Endothelial cell of umbilical vein (primary cell): ENCODE results near the gene NFIA. TPM values are rescaled to one million over a fixed set of nuclear protein-coding genes. Genes with fewer than 3 reads are reported as not detected.

Experiments
- BruUV-seq: library from RNA; stranded (reverse); fragments of 400-500 nt; replicated peaks from 2 replicates; lab custom pipeline; 2021; lab: Mats Ljungman, UMichigan
- CTCF ChIA-PET: fragments of 300-600, 350-600 bp; sonication (Branson Sonifier 250); formaldehyde crosslinking; loops from one replicate; lab custom pipeline; 2021; ENCODE audit warnings: antibody characterized with exemption, inconsistent platforms; lab: Charles Lee
- POLR2A ChIA-PET: fragments of 300-600, 350-600 bp; sonication (Branson Sonifier 250); formaldehyde crosslinking; loops from one replicate; lab custom pipeline; 2021; ENCODE audit warnings: antibody characterized with exemption, inconsistent platforms; lab: Charles Lee
- DNase-seq: peaks from one replicate; pipeline ENCODE4 v3.0.0-alpha.2; 2011; ENCODE audit warnings: low read depth, low spot score
- FAIRE-seq: peaks from 2 replicates; lab custom pipeline; 2011; peaks lifted over from hg19 to GRCh38; lab: Jason Lieb, UNC
- H2AFZ ChIP-seq: 2 replicates; pipeline ENCODE4 v1.6.0; 2012; ENCODE audit warnings: low read depth, low read length, control low read depth, inconsistent platforms
- H3K27ac ChIP-seq: 2 replicates; pipeline ENCODE4 v1.5.1; 2011; ENCODE audit warnings: low read depth, mild to moderate bottlenecking, control low read depth, low read length, moderate library complexity; ENCODE audit not compliant: insufficient read depth
- H3K27me3 ChIP-seq, 2 experiments: 2 replicates each; pipeline versions ENCODE4 v1.6.0 to v1.6.1; 2011; ENCODE audit warnings: low read length in 2 of 2, mixed read lengths in 1 of 2; ENCODE audit not compliant: control insufficient read depth in 2 of 2, insufficient read depth in 2 of 2
- H3K36me3 ChIP-seq, 2 experiments: 2 replicates in 1 of 2; 3 replicates in 1 of 2; pipeline ENCODE4 v1.5.1; 2011; ENCODE audit warnings: low read length in 2 of 2, mild to moderate bottlenecking in 1 of 2, moderate library complexity in 1 of 2; ENCODE audit not compliant: control insufficient read depth in 2 of 2, insufficient read depth in 2 of 2; ENCODE audit errors: extremely low read depth in 1 of 2
- H3K4me1 ChIP-seq: 3 replicates; pipeline ENCODE4 v1.5.1; 2011; ENCODE audit warnings: mild to moderate bottlenecking, low read length; ENCODE audit not compliant: control insufficient read depth, insufficient read depth; ENCODE audit errors: extremely low read depth
- H3K4me2 ChIP-seq: 2 replicates; pipeline ENCODE4 v1.6.1; 2011; ENCODE audit warnings: low read length, control low read depth, mixed read lengths; ENCODE audit not compliant: insufficient read depth
- H3K4me3 ChIP-seq, 3 experiments: fragments of 200-600 bp in 1 of 3; sonication (generic), shearing (Covaris generic) in 1 of 3; replicated peaks in 1 of 3; 2 replicates each; pipeline ENCODE4 v1.5.1; 2011 to 2016; ENCODE audit warnings: control low read depth in 3 of 3, low read length in 3 of 3, mild to moderate bottlenecking in 2 of 3, inconsistent platforms in 1 of 3, low read depth in 1 of 3, moderate library complexity in 1 of 3; ENCODE audit not compliant: insufficient read depth in 1 of 3
- H3K79me2 ChIP-seq: 2 replicates; pipeline ENCODE4 v1.6.0; 2012; ENCODE audit warnings: low read length, inconsistent platforms; ENCODE audit not compliant: control insufficient read depth, insufficient read depth
- H3K9ac ChIP-seq: replicated peaks from 2 replicates; pipeline ENCODE3; 2011; ENCODE audit warnings: low read length, control low read depth; ENCODE audit not compliant: insufficient read depth; ENCODE audit errors: extremely low read depth
- H3K9me1 ChIP-seq: replicated peaks from 3 replicates; pipeline ENCODE4 v1.6.0; 2011; ENCODE audit warnings: mild to moderate bottlenecking, low read length; ENCODE audit not compliant: control insufficient read depth, insufficient read depth; ENCODE audit errors: extremely low read depth
- H3K9me3 ChIP-seq: replicated peaks from 2 replicates; pipeline ENCODE4 v1.5.1; 2012; ENCODE audit warnings: low read length, inconsistent platforms; ENCODE audit not compliant: control insufficient read depth, insufficient read depth
- H4K20me1 ChIP-seq: replicated peaks from 2 replicates; pipeline ENCODE3; 2011; ENCODE audit warnings: mild to moderate bottlenecking, low read length; ENCODE audit not compliant: control insufficient read depth, insufficient read depth; ENCODE audit errors: extremely low read depth
- CTCF ChIP-seq, 2 donors: IDR thresholded peaks; 1 replicate in 1 of 2; 2 replicates in 1 of 2; pipeline ENCODE4 v1.5.1; 2011; ENCODE audit warnings: low read length in 2 of 2, mild to moderate bottlenecking in 2 of 2, moderate library complexity in 2 of 2, control low read depth in 1 of 2, inconsistent platforms in 1 of 2, low read depth in 1 of 2; ENCODE audit not compliant: insufficient read depth in 1 of 2; ENCODE audit errors: extremely low read depth in 1 of 2
- FOS ChIP-seq: IDR thresholded peaks from 2 replicates; pipeline ENCODE4 v1.6.1; 2011; ENCODE audit warnings: mild to moderate bottlenecking, low read length, moderate library complexity, borderline replicate concordance; ENCODE audit not compliant: insufficient read depth
- GATA2 ChIP-seq: IDR thresholded peaks from 2 replicates; pipeline ENCODE4 v1.7.0; 2011; ENCODE audit warnings: low read depth, mild to moderate bottlenecking, moderate library complexity, mixed read lengths, low read length; ENCODE audit not compliant: insufficient read length, insufficient read depth
- JUN ChIP-seq: IDR thresholded peaks from 2 replicates; pipeline ENCODE4 v1.6.1; 2011; ENCODE audit warnings: borderline replicate concordance, low read depth; ENCODE audit not compliant: insufficient read length, insufficient read depth
- MAX ChIP-seq: IDR thresholded peaks from 2 replicates; pipeline ENCODE4 v1.6.1; 2011; ENCODE audit not compliant: insufficient read depth, insufficient read length
- POLR2AphosphoS5 ChIP-seq: IDR thresholded peaks from 2 replicates; pipeline ENCODE4 v1.6.1; 2012; ENCODE audit warnings: low read depth, mild to moderate bottlenecking, control low read depth, low read length, moderate library complexity; ENCODE audit not compliant: insufficient read depth
- dilution Hi-C: fragments of 300-500 bp; cut with MboI; formaldehyde crosslinking; loops from one replicate; pipeline ENCODE4 v1.15.0; 2019; ENCODE audit warnings: low sequenced_read_pairs; ENCODE audit not compliant: extremely low pct_ligation_motif_present
- intact Hi-C: fragments of 100-400 bp; cut with micrococcal nuclease; formaldehyde crosslinking; loops from one replicate; pipeline ENCODE4 v1.10.0; 2022
- polyA plus RNA-seq, 4 experiments: library from polyadenylated mRNA; depleted of rRNA in 3 of 4; stranded (reverse) in 3 of 4; unstranded in 1 of 4; fragments of >200 nt; gene quantifications; 2 replicates each; pipeline versions ENCODE4 v1.2.1 to v1.2.3, GENCODE V29; 2011 to 2012; ENCODE audit warnings: missing spikeins in 1 of 4
- total RNA-seq: library from RNA; stranded (reverse); gene quantifications from 2 replicates; pipeline ENCODE4 v1.2.3, GENCODE V29; 2021

NFIA gene
- total and polyA plus RNA-seq, 2 donors (not counting 3 experiments of a cell fraction or from before 2014, with no cell fraction given), result 25.5 to 47.0 TPM

- no TSS peak for BruUV-seq
Observed at GRCh38 chr1:61358770-61359455, 276.6 kb downstream of the NFIA start.

More at GRCh38 chr1:61358770-61359455, 276.6 kb downstream of the NFIA start:
- DNase-seq, result peak; percentile 88
- CTCF ChIA-PET, result interaction anchor here (0.8 to 1.6 kb wide), 3 partner anchors 9 to 22 kb away, joined by 4 to 7 read pairs (median 4); no protein-coding TSS in a partner anchor
- peak; percentile 89 for TF ChIP-seq FOS
- peak; percentile 68 for TF ChIP-seq POLR2AphosphoS5
- TF ChIP-seq GATA2, result no peak
- TF ChIP-seq JUN, result peak; percentile 47
- no peak for TF ChIP-seq MAX
- TF ChIP-seq CTCF (IDR thresholded peaks at IDR 0.05; ENCODE audit: extremely low read depth in 1 of 2, insufficient read depth in 1 of 2, low read depth in 1 of 2, low read length in 2 of 2), result no peak
- no peak overlapping the region for H3K4me3 ChIP-seq
- no peaks in the 10 kb centered on the region for H3K9me1 ChIP-seq
- POLR2A ChIA-PET, result no interaction called here
- no peaks in the 10 kb centered on the region for H4K20me1 ChIP-seq
- H3K27me3 ChIP-seq, result no peaks in the 10 kb centered on the region
- H2AFZ ChIP-seq, result peak overlapping the region; percentile 15
- H3K36me3 ChIP-seq, result peaks cover 0 to 2% of the 10 kb centered on the region in 2 experiments
- no peak overlapping the region for H3K9ac ChIP-seq
- intact Hi-C loops, result loop anchor here (1.0 to 5.0 kb wide), 4 partner anchors 21 to 282 kb away; no protein-coding TSS in a partner anchor
- H3K4me1 ChIP-seq, result peaks cover 25% of the 10 kb centered on the region
- peak overlapping the region; percentile 54 for H3K4me2 ChIP-seq
- H3K27ac ChIP-seq, result peak overlapping the region; percentile 61
- H3K79me2 ChIP-seq, result no peaks in the 10 kb centered on the region
- no peaks in the 10 kb centered on the region for H3K9me3 ChIP-seq
- dilution Hi-C loops, result no loop called here
- peak; percentile 97 for FAIRE-seq
